Liver (tissue), 9 donors: Measurements from ENCODE around the gene OPTC. TPM values are rescaled to one million over a fixed set of nuclear protein-coding genes. Genes with fewer than 3 reads are reported as not detected.

ENCODE experiments used
- DNase-seq: peaks from one replicate; pipeline ENCODE4 v3.0.0-alpha.2; 2017; ENCODE audit warnings: low spot score
- H3K27ac ChIP-seq, 2 donors: one replicate each; pipeline ENCODE4 v1.7.0; 2013; ENCODE audit warnings: inconsistent platforms in 2 of 2, low read length in 2 of 2, control low read depth in 1 of 2, low read depth in 1 of 2, mild to moderate bottlenecking in 1 of 2
- H3K27me3 ChIP-seq, 4 donors: one replicate each; pipeline versions ENCODE4 v1.6.1 to v1.7.0; 2013; ENCODE audit warnings: low read length in 3 of 4, inconsistent platforms in 1 of 4, mild to moderate bottlenecking in 1 of 4, moderate library complexity in 1 of 4; ENCODE audit not compliant: control insufficient read depth in 4 of 4, insufficient read depth in 4 of 4
- H3K36me3 ChIP-seq, 4 donors: one replicate each; pipeline versions ENCODE4 v1.6.1 to v1.7.0; 2013; ENCODE audit warnings: low read length in 3 of 4, mild to moderate bottlenecking in 3 of 4, low read depth in 1 of 4, moderate library complexity in 1 of 4; ENCODE audit not compliant: control insufficient read depth in 4 of 4, insufficient read depth in 3 of 4
- H3K4me1 ChIP-seq, 4 donors: one replicate each; pipeline versions ENCODE4 v1.6.1 to v1.7.0; 2013; ENCODE audit warnings: low read length in 3 of 4, mild to moderate bottlenecking in 3 of 4, moderate library complexity in 1 of 4; ENCODE audit not compliant: control insufficient read depth in 4 of 4, insufficient read depth in 4 of 4
- H3K4me3 ChIP-seq, 3 donors: one replicate each; pipeline versions ENCODE4 v1.6.1 to v1.7.0; 2013; ENCODE audit warnings: low read length in 3 of 3, control low read depth in 1 of 3, low read depth in 1 of 3, mild to moderate bottlenecking in 1 of 3
- H3K9ac ChIP-seq, 2 donors: one replicate each; pipeline ENCODE4 v1.7.0; 2013; ENCODE audit warnings: low read length in 2 of 2, mild to moderate bottlenecking in 2 of 2, moderate library complexity in 2 of 2, control low read depth in 1 of 2, low read depth in 1 of 2
- H3K9me3 ChIP-seq, 4 donors: one replicate each; pipeline versions ENCODE4 v1.6.1 to v1.7.0; 2013; ENCODE audit warnings: low read length in 3 of 4; ENCODE audit not compliant: control insufficient read depth in 4 of 4
- ATF3 ChIP-seq: IDR thresholded peaks from 2 replicates; pipeline ENCODE4 v1.6.1; 2016; ENCODE audit warnings: antibody characterized with exemption
- CTCF ChIP-seq: fragments of 150-350 bp; IDR thresholded peaks from 2 replicates; pipeline ENCODE4 v1.5.1; 2017; ENCODE audit warnings: improper control_type of control experiment, low read depth, low read length; ENCODE audit not compliant: missing input control
- EGR1 ChIP-seq, 2 donors: IDR thresholded peaks; 2 replicates each; pipeline ENCODE4 v1.6.1; 2016 to 2018; ENCODE audit warnings: antibody characterized with exemption in 2 of 2, low read depth in 2 of 2
- FOXA1 ChIP-seq: IDR thresholded peaks from 2 replicates; pipeline ENCODE4 v1.6.1; 2016; ENCODE audit warnings: antibody characterized with exemption
- FOXA2 ChIP-seq: IDR thresholded peaks from 2 replicates; pipeline ENCODE4 v1.6.1; 2016; ENCODE audit warnings: antibody characterized with exemption
- GABPA ChIP-seq, 2 donors: IDR thresholded peaks in 1 of 2; conservative IDR thresholded peaks in 1 of 2; 2 replicates each; pipeline ENCODE4 v1.6.1; 2016; ENCODE audit warnings: antibody characterized with exemption in 2 of 2, mild to moderate bottlenecking in 1 of 2, moderate library complexity in 1 of 2
- HNF4G ChIP-seq: IDR thresholded peaks from 2 replicates; pipeline ENCODE4 v1.6.1; 2016; ENCODE audit warnings: antibody characterized with exemption
- JUND ChIP-seq, 2 donors: IDR thresholded peaks; 2 replicates each; pipeline ENCODE4 v1.6.1; 2016; ENCODE audit warnings: antibody characterized with exemption in 2 of 2
- RAD21 ChIP-seq, 2 donors: IDR thresholded peaks; 2 replicates each; pipeline ENCODE4 v1.6.1; 2016; ENCODE audit warnings: antibody characterized with exemption in 2 of 2, mild to moderate bottlenecking in 2 of 2
- REST ChIP-seq: IDR thresholded peaks from 2 replicates; pipeline ENCODE4 v1.6.1; 2016; ENCODE audit warnings: antibody characterized with exemption, mild to moderate bottlenecking
- RXRA ChIP-seq, 2 donors: IDR thresholded peaks; 2 replicates each; pipeline ENCODE4 v1.6.1; 2017 to 2018; ENCODE audit warnings: antibody characterized with exemption in 2 of 2, mild to moderate bottlenecking in 1 of 2
- SP1 ChIP-seq: IDR thresholded peaks from 2 replicates; pipeline ENCODE4 v1.6.1; 2018; ENCODE audit warnings: antibody characterized with exemption, mild to moderate bottlenecking
- TAF1 ChIP-seq: conservative IDR thresholded peaks from 2 replicates; pipeline ENCODE4 v1.6.1; 2016; ENCODE audit warnings: antibody characterized with exemption, mild to moderate bottlenecking
- YY1 ChIP-seq: IDR thresholded peaks from 2 replicates; pipeline ENCODE4 v1.6.1; 2016; ENCODE audit warnings: antibody characterized with exemption, mild to moderate bottlenecking
- WGBS: extraction: QIAGEN DNeasy Blood & Tissue Kit; methylation state at CpG from one replicate; pipeline ENCODE4 v1.1.7; 2013; 5-methylcytosine and 5-hydroxymethylcytosine counted together
- polyA plus RNA-seq, 2 donors: library from polyadenylated mRNA; stranded (reverse) in 1 of 2; unstranded in 1 of 2; fragments of 200-250 nt in 1 of 2; fragments of >200 nt in 1 of 2; fragmentation: Nextera tagmentation in 1 of 2; extraction: Ambion mirVana in 1 of 2; gene quantifications; one replicate each; pipeline versions ENCODE4 v1.2.1 to v1.2.3, GENCODE V29; 2013 to 2015
- total RNA-seq, 2 donors: library from RNA; depleted of rRNA; stranded (reverse); fragments of >200 nt; gene quantifications; one replicate each; pipeline ENCODE4 v1.2.3, GENCODE V29; 2014
- donor health status: healthy.
- donor health status: healthy.
- donor health status: healthy.
- donor health status: healthy.
- donor health status: healthy.

OPTC gene
- total and polyA plus RNA-seq, 4 donors, result not detected

GRCh38 chr1:203451836-203452784, 41.8 kb upstream of the OPTC start:
- TF ChIP-seq ATF3, result no peak
- no peak for TF ChIP-seq SP1
- TF ChIP-seq GABPA (IDR thresholded peaks at IDR 0.05 in 1 of 2, conservative IDR thresholded peaks at IDR 0.05 in 1 of 2), result no peak
- TF ChIP-seq RXRA (IDR thresholded peaks at IDR 0.05), result no peak
- no peak for TF ChIP-seq FOXA1
- TF ChIP-seq REST, result no peak
- no peak for TF ChIP-seq RAD21 (IDR thresholded peaks at IDR 0.05)
- no peak for TF ChIP-seq JUND (IDR thresholded peaks at IDR 0.05)
- no peak for TF ChIP-seq CTCF
- TF ChIP-seq TAF1, result no peak
- no peak for TF ChIP-seq YY1
- TF ChIP-seq FOXA2, result no peak
- no peak overlapping the region for H3K27ac ChIP-seq
- WGBS, result 52% methylated on average over 2 of the region's 2 CpGs

GRCh38 chr1:203453016-203453415, 40.9 kb upstream of the OPTC start:
- Histone ChIP-seq H3K27ac (no peak overlapping the region), H3K9me3 (no peaks in the 10 kb centered on the region), H3K4me3 (no peak overlapping the region), H3K9ac (no peak overlapping the region), H3K27me3 (peaks cover 0 to 4% (median 0%) of the 10 kb centered on the region in 4 donors), H3K36me3 (no peaks in the 10 kb centered on the region), H3K4me1 (no peaks in the 10 kb centered on the region)
- DNase-seq, result no peak
- WGBS, result 77% methylated on average over 5 of the region's 5 CpGs
- TF ChIP-seq FOXA1 (no peak), JUND (IDR thresholded peaks at IDR 0.05) (no peak), TAF1 (no peak), CTCF (no peak), RAD21 (IDR thresholded peaks at IDR 0.05) (no peak), HNF4G (no peak), REST (no peak), EGR1 (IDR thresholded peaks at IDR 0.05; ENCODE audit: low read depth in 2 of 2) (no peak), YY1 (no peak)

More at GRCh38 chr1:203451836-203452784, 41.8 kb upstream of the OPTC start:
- Histone ChIP-seq H3K27me3 (peaks cover 0 to 4% (median 0%) of the 10 kb centered on the region in 4 donors), H3K9ac (no peak overlapping the region), H3K4me1 (no peaks in the 10 kb centered on the region), H3K4me3 (no peak overlapping the region), H3K9me3 (no peaks in the 10 kb centered on the region), H3K36me3 (no peaks in the 10 kb centered on the region)
- DNase-seq, result no peak
